H1 (cell line): ENCODE measurements around the gene OR14J1. TPM values are rescaled to one million over a fixed set of nuclear protein-coding genes. Genes with fewer than 3 reads are reported as not detected.

Experiments used
- CTCF ChIA-PET: fragments of 300-600 bp; sonication (Branson Sonifier 250); formaldehyde crosslinking; loops from one replicate; lab custom pipeline; 2021; ENCODE audit not compliant: partially characterized antibody; lab: Charles Lee
- POLR2A ChIA-PET: fragments of 300-600 bp; sonication (Branson Sonifier 250); formaldehyde crosslinking; loops from one replicate; lab custom pipeline; 2021; ENCODE audit warnings: inconsistent platforms; ENCODE audit not compliant: partially characterized antibody; lab: Charles Lee
- DNase-seq, 2 experiments: peaks; one replicate each; pipeline versions ENCODE4 v3.0.0 to v3.0.0-alpha.2; 2010 to 2022; ENCODE audit warnings: low spot score in 2 of 2, low read depth in 1 of 2, mixed read lengths in 1 of 2
- FAIRE-seq: peaks from 2 replicates; lab custom pipeline; 2011; peaks lifted over from hg19 to GRCh38; lab: Jason Lieb, UNC
- H2AFZ ChIP-seq: 2 replicates; pipeline ENCODE4 v1.8.1; 2012; ENCODE audit warnings: low read length, inconsistent platforms
- H2AK5ac ChIP-seq: 2 replicates; pipeline ENCODE4 v1.6.1; 2013; ENCODE audit warnings: low read depth, low read length
- H2BK120ac ChIP-seq: replicated peaks from 2 replicates; pipeline ENCODE3; 2013; ENCODE audit warnings: low read depth, low read length, inconsistent platforms
- H2BK12ac ChIP-seq: 2 replicates; pipeline ENCODE4 v1.6.1; 2013; ENCODE audit warnings: low read depth, low read length
- H2BK15ac ChIP-seq: 2 replicates; pipeline ENCODE4 v1.6.1; 2013; ENCODE audit warnings: low read length
- H2BK20ac ChIP-seq: 2 replicates; pipeline ENCODE4 v1.6.1; 2013; ENCODE audit warnings: low read length
- H2BK5ac ChIP-seq: 2 replicates; pipeline ENCODE4 v1.6.1; 2013; ENCODE audit warnings: low read depth, low read length
- H3K14ac ChIP-seq: 2 replicates; pipeline ENCODE4 v1.6.1; 2013; ENCODE audit warnings: inconsistent platforms; ENCODE audit not compliant: insufficient read length
- H3K18ac ChIP-seq: 2 replicates; pipeline ENCODE4 v1.6.1; 2013; ENCODE audit warnings: low read length; ENCODE audit errors: extremely low read depth
- H3K23ac ChIP-seq: 2 replicates; pipeline ENCODE4 v1.6.1; 2013; ENCODE audit warnings: inconsistent platforms; ENCODE audit not compliant: insufficient read length
- H3K23me2 ChIP-seq: 2 replicates; pipeline ENCODE4 v1.6.1; 2013; ENCODE audit warnings: low read depth, low read length
- H3K27ac ChIP-seq: 2 replicates; pipeline ENCODE4 v1.6.1; 2011; ENCODE audit warnings: low read depth, low read length, inconsistent platforms
- H3K27me3 ChIP-seq, 4 experiments: replicated peaks in 1 of 4; 1 replicate in 1 of 4; 2 replicates in 3 of 4; pipeline versions ENCODE4 v1.6.1 to v1.8.1; 2011 to 2013; ENCODE audit warnings: low read length in 3 of 4, mild to moderate bottlenecking in 3 of 4, inconsistent platforms in 2 of 4, mixed read lengths in 2 of 4, moderate library complexity in 1 of 4; ENCODE audit not compliant: control insufficient read depth in 3 of 4, insufficient read depth in 3 of 4; ENCODE audit errors: extremely low read depth in 1 of 4
- H3K36me3 ChIP-seq, 4 experiments: 2 replicates each; pipeline versions ENCODE4 v1.6.1 to v1.8.1; 2011 to 2013; ENCODE audit warnings: mild to moderate bottlenecking in 4 of 4, low read length in 3 of 4, moderate library complexity in 2 of 4, control low read depth in 1 of 4, inconsistent platforms in 1 of 4; ENCODE audit not compliant: insufficient read depth in 4 of 4, control insufficient read depth in 2 of 4
- H3K4ac ChIP-seq: replicated peaks from 2 replicates; pipeline ENCODE3; 2013; ENCODE audit warnings: low read length, low read depth, mixed read lengths, inconsistent platforms; ENCODE audit not compliant: insufficient read length
- H3K4me1 ChIP-seq, 4 experiments: replicated peaks in 1 of 4; 1 replicate in 1 of 4; 2 replicates in 3 of 4; pipeline versions ENCODE4 v1.6.1 to v1.8.1; 2011 to 2013; ENCODE audit warnings: low read length in 3 of 4, inconsistent platforms in 2 of 4, mixed read lengths in 1 of 4; ENCODE audit not compliant: insufficient read depth in 4 of 4, control insufficient read depth in 3 of 4
- H3K4me2 ChIP-seq, 2 experiments: 2 replicates each; pipeline versions ENCODE4 v1.6.1 to v1.8.1; 2011 to 2013; ENCODE audit warnings: low read depth in 2 of 2, low read length in 2 of 2, control low read depth in 1 of 2, inconsistent platforms in 1 of 2, mild to moderate bottlenecking in 1 of 2; ENCODE audit not compliant: insufficient read depth in 1 of 2
- H3K4me3 ChIP-seq, 4 experiments: fragments of 200-600, 300-600 bp in 1 of 4; sonication (generic), shearing (Covaris generic), sonication (Bioruptor Twin) in 1 of 4; 2 replicates each; pipeline versions ENCODE4 v1.5.1 to v1.8.1; 2011 to 2016; ENCODE audit warnings: low read length in 4 of 4, low read depth in 3 of 4, control low read depth in 2 of 4, inconsistent platforms in 2 of 4, mild to moderate bottlenecking in 2 of 4, mixed read lengths in 1 of 4, moderate library complexity in 1 of 4; ENCODE audit not compliant: insufficient read depth in 2 of 4; ENCODE audit errors: extremely low read depth in 1 of 4
- H3K56ac ChIP-seq: replicated peaks from 2 replicates; pipeline ENCODE3; 2013; ENCODE audit warnings: low read depth, mild to moderate bottlenecking, mixed read lengths, low read length, inconsistent platforms; ENCODE audit not compliant: insufficient read length
- H3K79me1 ChIP-seq: 2 replicates; pipeline ENCODE4 v1.6.1; 2013; ENCODE audit warnings: low read depth, low read length, control low read depth
- H3K79me2 ChIP-seq, 2 experiments: 2 replicates each; pipeline versions ENCODE4 v1.6.1 to v1.8.1; 2012 to 2013; ENCODE audit warnings: low read length in 2 of 2, mild to moderate bottlenecking in 2 of 2, inconsistent platforms in 1 of 2; ENCODE audit not compliant: insufficient read depth in 2 of 2, control insufficient read depth in 1 of 2
- H3K9ac ChIP-seq, 4 experiments: replicated peaks in 1 of 4; 1 replicate in 1 of 4; 2 replicates in 3 of 4; pipeline versions ENCODE4 v1.6.1 to v1.8.1; 2011 to 2013; ENCODE audit warnings: low read depth in 3 of 4, low read length in 3 of 4, control low read depth in 2 of 4, mild to moderate bottlenecking in 2 of 4, moderate library complexity in 2 of 4, inconsistent platforms in 1 of 4; ENCODE audit errors: extremely low read depth in 1 of 4
- H3K9me3 ChIP-seq, 2 experiments: 2 replicates each; pipeline versions ENCODE4 v1.6.1 to v1.8.1; 2012 to 2013; ENCODE audit warnings: mild to moderate bottlenecking in 2 of 2, moderate library complexity in 2 of 2, control low read depth in 1 of 2, inconsistent platforms in 1 of 2, low read depth in 1 of 2, low read length in 1 of 2, mixed read lengths in 1 of 2; ENCODE audit not compliant: insufficient read depth in 2 of 2
- H4K20me1 ChIP-seq, 2 experiments: replicated peaks in 1 of 2; 2 replicates each; pipeline versions ENCODE3 to v1.8.1; 2011 to 2013; ENCODE audit warnings: inconsistent platforms in 2 of 2, low read length in 2 of 2, mild to moderate bottlenecking in 1 of 2; ENCODE audit not compliant: insufficient read depth in 2 of 2, control insufficient read depth in 1 of 2
- H4K5ac ChIP-seq: 2 replicates; pipeline ENCODE4 v1.6.1; 2013; ENCODE audit warnings: low read length, low read depth, mixed read lengths, inconsistent platforms; ENCODE audit not compliant: insufficient read length
- H4K8ac ChIP-seq: 2 replicates; pipeline ENCODE4 v1.8.0; 2013; ENCODE audit warnings: mild to moderate bottlenecking, moderate library complexity, low read length, inconsistent platforms; ENCODE audit not compliant: insufficient read depth; ENCODE audit errors: extremely low read depth
- H4K91ac ChIP-seq: replicated peaks from 2 replicates; pipeline ENCODE3; 2013; ENCODE audit warnings: low read length, mixed read lengths, inconsistent platforms; ENCODE audit not compliant: insufficient read length
- CBX8 ChIP-seq: fragments of 300-800, 300-1000 bp; sonication (generic); IDR thresholded peaks from 2 replicates; pipeline ENCODE4 v1.7.1; 2016; ENCODE audit warnings: low read depth, low read length, borderline replicate concordance
- PHF8 ChIP-seq: fragments of 200-600 bp; sonication (generic); conservative IDR thresholded peaks from 2 replicates; pipeline ENCODE4 v1.7.1; 2012; ENCODE audit warnings: low read depth, mild to moderate bottlenecking, inconsistent platforms, low read length, moderate library complexity
- WGBS, 2 experiments: shearing (Covaris generic) in 1 of 2; methylation state at CpG; one replicate each; pipeline versions ENCODE4 v1.1.6 to v1.1.7; 2013 to 2015; ENCODE audit warnings: low lambda C conversion rate in 2 of 2, mixed read lengths in 2 of 2, inconsistent platforms in 1 of 2, low coverage in 1 of 2, missing lambda C conversion rate in 1 of 2; ENCODE audit not compliant: insufficient replicate concordance in 2 of 2, insufficient coverage in 1 of 2, insufficient read length in 1 of 2; ENCODE audit errors: extremely low coverage in 1 of 2, missing lambda C conversion rate in 1 of 2; 5-methylcytosine and 5-hydroxymethylcytosine counted together
- polyA plus RNA-seq, 7 experiments: library from polyadenylated mRNA; depleted of rRNA in 3 of 7; stranded (reverse) in 5 of 7; unstranded in 2 of 7; fragments of >200 nt in 5 of 7; fragments of 200-250 nt in 2 of 7; gene quantifications; 1 replicate in 5 of 7; 2 replicates in 1 of 7; 4 replicates in 1 of 7; pipeline versions ENCODE4 v1.2.1 to v1.2.3, GENCODE V29; 2011 to 2013; ENCODE audit warnings: missing spikeins in 2 of 7, mixed read lengths in 2 of 7
- total RNA-seq: library from RNA; stranded (reverse); fragmentation: NEBNext Ultra II Directional; extraction: Animal tissue kit (Norgen Biotek cat#: 25700); gene quantifications from 2 replicates; pipeline ENCODE4 v1.2.1, GENCODE V29; 2021
- TF ChIP-seq, protein P1 (sequence below): IDR thresholded peaks from 2 replicates; pipeline ENCODE4 v1.6.1; 2012; ENCODE audit warnings: inconsistent platforms

Gene OR14J1
- total and polyA plus RNA-seq, 2 of the 8 experiments (the other 6 are each of a cell fraction or from before 2014, with no cell fraction given), result not detected

DNA sequence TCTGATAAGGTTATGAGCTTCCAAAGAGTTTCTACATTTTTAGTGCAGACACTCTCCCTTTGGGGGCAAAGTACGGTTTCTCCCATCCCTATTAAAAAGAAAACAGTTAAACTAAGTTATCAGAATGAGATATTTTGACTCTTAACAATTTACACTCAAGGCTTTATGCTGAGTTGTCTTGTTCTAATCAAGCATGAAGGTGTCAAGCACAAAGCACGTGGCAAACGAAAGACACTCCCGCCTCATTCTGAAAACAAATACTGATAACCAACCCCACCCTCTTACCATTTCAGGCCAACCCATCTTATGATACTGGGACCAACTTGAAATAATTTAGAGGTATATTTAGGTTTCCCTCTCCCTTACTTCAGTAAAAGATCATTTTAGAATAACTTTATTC lies 24.3 kb downstream of the OR14J1 start:
- POLR2A ChIA-PET, result interaction anchor here (0.6 kb wide), 1 partner anchor 705 kb away, joined by 3 read pairs; no protein-coding TSS in a partner anchor
- H2AFZ ChIP-seq, result no peak overlapping the region
- no peak overlapping the region for H3K4ac ChIP-seq
- H3K27me3 ChIP-seq, result no peaks in the 10 kb centered on the region
- H3K14ac ChIP-seq, result no peak overlapping the region
- no peak overlapping the region for H2AK5ac ChIP-seq
- no peaks in the 10 kb centered on the region for H3K9me3 ChIP-seq
- whole genome bisulfite sequencing, 2 experiments, result 90% methylated on average over 4 of the region's 4 CpGs; no CpG with 5 or more reads in 1 of the 2 experiments
- H3K4me2 ChIP-seq, result no peak overlapping the region
- H3K56ac ChIP-seq, result no peak overlapping the region
- H2BK12ac ChIP-seq, result no peak overlapping the region
- no peak overlapping the region for H2BK15ac ChIP-seq
- no peak overlapping the region for H2BK5ac ChIP-seq
- H3K23ac ChIP-seq, result no peak overlapping the region
- CTCF ChIA-PET, result interaction anchor here (0.6 kb wide), 1 partner anchor 395 kb away, joined by 4 read pairs; no protein-coding TSS in a partner anchor
- no peak overlapping the region for H4K91ac ChIP-seq
- FAIRE-seq, result no peak
- H2BK120ac ChIP-seq, result no peak overlapping the region
- no peak overlapping the region for H3K4me3 ChIP-seq
- H3K18ac ChIP-seq, result no peak overlapping the region
- H3K79me2 ChIP-seq, result no peaks in the 10 kb centered on the region
- no peak overlapping the region for H3K27ac ChIP-seq
- no peaks in the 10 kb centered on the region for H3K79me1 ChIP-seq
- no peaks in the 10 kb centered on the region for H3K4me1 ChIP-seq
- no peak overlapping the region for H4K5ac ChIP-seq
- H3K9ac ChIP-seq, result no peak overlapping the region
- TF ChIP-seq, protein P1, sequence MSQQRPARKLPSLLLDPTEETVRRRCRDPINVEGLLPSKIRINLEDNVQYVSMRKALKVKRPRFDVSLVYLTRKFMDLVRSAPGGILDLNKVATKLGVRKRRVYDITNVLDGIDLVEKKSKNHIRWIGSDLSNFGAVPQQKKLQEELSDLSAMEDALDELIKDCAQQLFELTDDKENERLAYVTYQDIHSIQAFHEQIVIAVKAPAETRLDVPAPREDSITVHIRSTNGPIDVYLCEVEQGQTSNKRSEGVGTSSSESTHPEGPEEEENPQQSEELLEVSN, result peak; percentile 57; the same call in 1 of the 2 replicates
- TF ChIP-seq PHF8 (no peak), CBX8 (no peak)
- H2BK20ac ChIP-seq, result no peak overlapping the region
- no peaks in the 10 kb centered on the region for H3K36me3 ChIP-seq
- H4K20me1 ChIP-seq, result no peaks in the 10 kb centered on the region
- no peak overlapping the region for H4K8ac ChIP-seq
- no peak for DNase-seq
- H3K23me2 ChIP-seq, result no peaks in the 10 kb centered on the region
